Mammary microvascular endothelial cell (primary cell): ENCODE measurements around the gene KBTBD6. TPM values are rescaled to one million over a fixed set of nuclear protein-coding genes. Genes with fewer than 3 reads are reported as not detected.

Source experiments
- total RNA-seq: library from RNA; depleted of rRNA; stranded (reverse); fragments of >200 nt; gene quantifications from 2 replicates; pipeline ENCODE4 v1.2.3, GENCODE V29; 2015

The KBTBD6 gene, protein sequence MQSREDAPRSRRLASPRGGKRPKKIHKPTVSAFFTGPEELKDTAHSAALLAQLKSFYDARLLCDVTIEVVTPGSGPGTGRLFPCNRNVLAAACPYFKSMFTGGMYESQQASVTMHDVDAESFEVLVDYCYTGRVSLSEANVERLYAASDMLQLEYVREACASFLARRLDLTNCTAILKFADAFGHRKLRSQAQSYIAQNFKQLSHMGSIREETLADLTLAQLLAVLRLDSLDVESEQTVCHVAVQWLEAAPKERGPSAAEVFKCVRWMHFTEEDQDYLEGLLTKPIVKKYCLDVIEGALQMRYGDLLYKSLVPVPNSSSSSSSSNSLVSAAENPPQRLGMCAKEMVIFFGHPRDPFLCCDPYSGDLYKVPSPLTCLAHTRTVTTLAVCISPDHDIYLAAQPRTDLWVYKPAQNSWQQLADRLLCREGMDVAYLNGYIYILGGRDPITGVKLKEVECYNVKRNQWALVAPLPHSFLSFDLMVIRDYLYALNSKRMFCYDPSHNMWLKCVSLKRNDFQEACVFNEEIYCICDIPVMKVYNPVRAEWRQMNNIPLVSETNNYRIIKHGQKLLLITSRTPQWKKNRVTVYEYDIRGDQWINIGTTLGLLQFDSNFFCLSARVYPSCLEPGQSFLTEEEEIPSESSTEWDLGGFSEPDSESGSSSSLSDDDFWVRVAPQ
- total RNA-seq, result 6.0 and 6.6 TPM in 2 replicates

GRCh38 chr13:41132512-41133152 is at the start of gene KBTBD6:
KBTBD6 (minus strand) TSS chr13:41132802; CDS start chr13:41132511, 291 bp downstream.

Other genes with a start within 250 kb of the KBTBD6 start
- gene ELF1, start 113.5 kb downstream of the KBTBD6 start, total RNA-seq, result 44.6 and 49.8 TPM in 2 replicates
- gene WBP4, start 71.3 kb downstream of the KBTBD6 start, total RNA-seq, result 13.7 and 13.9 TPM in 2 replicates
- 2.3 and 3.6 TPM in 2 replicates for gene KBTBD7, start 61.8 kb upstream of the KBTBD6 start, total RNA-seq
- 6.6 and 7.0 TPM in 2 replicates for gene MTRF1, start 130.8 kb upstream of the KBTBD6 start, total RNA-seq
- gene NAA16, start 178.5 kb upstream of the KBTBD6 start, total RNA-seq, result 4.7 and 4.9 TPM in 2 replicates